CD14-positive monocyte (primary cell): ENCODE data around the gene ESPN. TPM values are rescaled to one million over a fixed set of nuclear protein-coding genes. Genes with fewer than 3 reads are reported as not detected.
A peak's percentile ranks its signal among the peaks of the same experiment; 100 is the strongest.
"Not testable (repeated sequence)": the region's sequence is repeated elsewhere in the genome, so short reads cannot be mapped to it uniquely, and the experiment has no call there.

Experiments
- DNase-seq, 3 donors: peaks; one replicate each; pipeline ENCODE4 v3.0.0-alpha.2; 2011 to 2022
- H2AFZ ChIP-seq: 2 replicates; pipeline ENCODE4 v1.6.0; 2012; ENCODE audit warnings: mild to moderate bottlenecking, low read depth, low read length, inconsistent platforms; ENCODE audit not compliant: insufficient read depth, poor library complexity, severe bottlenecking
- H3K27ac ChIP-seq, 2 donors: 1 replicate in 1 of 2; 2 replicates in 1 of 2; pipeline ENCODE4 v1.5.1; 2012 to 2013; ENCODE audit warnings: low read length in 2 of 2, control low read depth in 1 of 2, inconsistent platforms in 1 of 2, low read depth in 1 of 2, mild to moderate bottlenecking in 1 of 2
- H3K27me3 ChIP-seq, 2 donors: one replicate each; pipeline versions ENCODE4 v1.6.0 to v1.6.1; 2011 to 2013; ENCODE audit warnings: low read length in 2 of 2; ENCODE audit not compliant: control insufficient read depth in 2 of 2, insufficient read depth in 2 of 2
- H3K36me3 ChIP-seq, 2 donors: replicated peaks in 1 of 2; 1 replicate in 1 of 2; 2 replicates in 1 of 2; pipeline versions ENCODE4 v1.5.1 to v1.6.1; 2012 to 2013; ENCODE audit warnings: low read length in 2 of 2, control low read depth in 1 of 2, inconsistent platforms in 1 of 2, mild to moderate bottlenecking in 1 of 2; ENCODE audit not compliant: insufficient read depth in 2 of 2, control insufficient read depth in 1 of 2
- H3K4me1 ChIP-seq, 2 donors: 1 replicate in 1 of 2; 2 replicates in 1 of 2; pipeline versions ENCODE4 v1.5.1 to v1.6.1; 2012 to 2013; ENCODE audit warnings: low read length in 2 of 2, control low read depth in 1 of 2, inconsistent platforms in 1 of 2, mild to moderate bottlenecking in 1 of 2, moderate library complexity in 1 of 2; ENCODE audit not compliant: insufficient read depth in 2 of 2, control insufficient read depth in 1 of 2
- H3K4me2 ChIP-seq: replicated peaks from 2 replicates; pipeline ENCODE3; 2012; ENCODE audit warnings: low read length, moderate library complexity, mild to moderate bottlenecking; ENCODE audit not compliant: poor library complexity, severe bottlenecking; ENCODE audit errors: extremely low read depth
- H3K4me3 ChIP-seq, 3 experiments: fragments of 200-600 bp in 1 of 3; sonication (generic) in 1 of 3; replicated peaks in 1 of 3; 1 replicate in 2 of 3; 2 replicates in 1 of 3; pipeline ENCODE4 v1.5.1; 2011 to 2013; ENCODE audit warnings: low read length in 3 of 3, mild to moderate bottlenecking in 3 of 3, control low read depth in 2 of 3, low read depth in 2 of 3, inconsistent platforms in 1 of 3, moderate library complexity in 1 of 3
- H3K79me2 ChIP-seq: 2 replicates; pipeline ENCODE4 v1.6.0; 2012; ENCODE audit warnings: mild to moderate bottlenecking, control low read depth, inconsistent platforms, low read length, moderate library complexity; ENCODE audit not compliant: insufficient read depth
- H3K9ac ChIP-seq: 2 replicates; pipeline ENCODE4 v1.6.0; 2017; ENCODE audit warnings: low read length, mild to moderate bottlenecking; ENCODE audit not compliant: insufficient read depth, poor library complexity, severe bottlenecking
- H3K9me3 ChIP-seq, 2 donors: replicated peaks in 1 of 2; 1 replicate in 1 of 2; 2 replicates in 1 of 2; pipeline versions ENCODE4 v1.5.1 to v1.6.1; 2012 to 2013; ENCODE audit warnings: low read length in 2 of 2, control low read depth in 1 of 2; ENCODE audit not compliant: control insufficient read depth in 1 of 2, insufficient read depth in 1 of 2
- H4K20me1 ChIP-seq: 2 replicates; pipeline ENCODE4 v1.6.0; 2012; ENCODE audit warnings: mild to moderate bottlenecking, low read length, control low read depth, moderate library complexity; ENCODE audit not compliant: insufficient read depth
- H3K27ac Mint-ChIP-seq, 7 donors: one replicate each; pipeline ENCODE4 v1.8.0; 2020; ENCODE audit warnings: mild to moderate bottlenecking in 7 of 7, mixed read lengths in 7 of 7, moderate library complexity in 6 of 7, inconsistent platforms in 2 of 7
- H3K27me3 Mint-ChIP-seq, 3 donors: one replicate each; pipeline ENCODE4 v1.8.0; 2021 to 2022; ENCODE audit warnings: low read depth in 3 of 3, mild to moderate bottlenecking in 3 of 3, mixed read lengths in 3 of 3, moderate library complexity in 3 of 3, inconsistent platforms in 1 of 3
- H3K36me3 Mint-ChIP-seq, 2 donors: one replicate each; pipeline ENCODE4 v1.8.0; 2020; ENCODE audit warnings: mixed read lengths in 2 of 2, inconsistent platforms in 1 of 2, mild to moderate bottlenecking in 1 of 2
- H3K4me1 Mint-ChIP-seq: one replicate; pipeline ENCODE4 v1.8.0; 2020; ENCODE audit warnings: mild to moderate bottlenecking, mixed read lengths
- H3K4me3 Mint-ChIP-seq, 2 donors: one replicate each; pipeline ENCODE4 v1.8.0; 2020; ENCODE audit warnings: mild to moderate bottlenecking in 2 of 2, mixed read lengths in 2 of 2, moderate library complexity in 1 of 2
- H3K9me3 Mint-ChIP-seq, 7 donors: one replicate each; pipeline ENCODE4 v1.8.0; 2020 to 2022; ENCODE audit warnings: mixed read lengths in 7 of 7, mild to moderate bottlenecking in 6 of 7, moderate library complexity in 6 of 7, inconsistent platforms in 2 of 7
- WGBS: methylation state at CpG from one replicate; pipeline ENCODE4 v1.1.5; 2013; ENCODE audit warnings: missing lambda C conversion rate; ENCODE audit not compliant: insufficient coverage; 5-methylcytosine and 5-hydroxymethylcytosine counted together
- intact Hi-C, 2 donors: fragments of 100-400 bp; cut with micrococcal nuclease; formaldehyde crosslinking; loops; one replicate each; pipeline versions ENCODE4 v1.15.0 to v1.15.1; 2023
- polyA plus RNA-seq, 3 donors: library from polyadenylated mRNA; depleted of rRNA in 1 of 3; unstranded in 2 of 3; stranded (reverse) in 1 of 3; fragments of 300-500 nt in 2 of 3; fragments of >200 nt in 1 of 3; fragmentation: Illumina TruSeq in 2 of 3; gene quantifications; 1 replicate in 2 of 3; 2 replicates in 1 of 3; pipeline ENCODE4 v1.2.3, GENCODE V29; 2012 to 2021
- TF ChIP-seq, protein P1 (sequence below): fragments of 200-600 bp; IDR thresholded peaks from one replicate; pipeline ENCODE4 v1.8.0; 2022; ENCODE audit warnings: antibody characterized with exemption, mild to moderate bottlenecking

The ESPN gene
- polyA plus RNA-seq, 3 donors = not detected

GRCh38 chr1:6393400-6394187 lies 31.0 kb upstream of the ESPN start, which contains the start of gene ACOT7:
ACOT7 (minus strand) TSS chr1:6393767; CDS start chr1:6393399, 368 bp downstream.
- WGBS = under 1% methylated on average over 62 of the region's 87 CpGs
- H3K27ac Mint-ChIP-seq = peak within 1 kb of the TSS; percentile 92 to 95 (median 94)
- Histone ChIP-seq H3K27ac (peak within 1 kb of the TSS; percentile 84 to 90), H3K4me2 (peak within 1 kb of the TSS; percentile 82), H3K9me3 (no peaks in the 10 kb centered on the region), H3K9ac (peak within 1 kb of the TSS; percentile 76), H4K20me1 (peaks cover 3% of the 10 kb centered on the region), H3K4me1 (peaks cover 18 to 24% of the 10 kb centered on the region in 2 donors), H3K79me2 (no peaks in the 10 kb centered on the region), H3K4me3 (peak within 1 kb of the TSS; percentile 44 to 77 (median 50)), H3K36me3 (no peaks in the 10 kb centered on the region), H2AFZ (peak within 1 kb of the TSS; percentile 81), H3K27me3 (peaks cover 0 to 9% of the 10 kb centered on the region in 2 donors)
- peak within 1 kb of the TSS; percentile 81 to 90 for H3K4me3 Mint-ChIP-seq
- TF ChIP-seq, protein P1, sequence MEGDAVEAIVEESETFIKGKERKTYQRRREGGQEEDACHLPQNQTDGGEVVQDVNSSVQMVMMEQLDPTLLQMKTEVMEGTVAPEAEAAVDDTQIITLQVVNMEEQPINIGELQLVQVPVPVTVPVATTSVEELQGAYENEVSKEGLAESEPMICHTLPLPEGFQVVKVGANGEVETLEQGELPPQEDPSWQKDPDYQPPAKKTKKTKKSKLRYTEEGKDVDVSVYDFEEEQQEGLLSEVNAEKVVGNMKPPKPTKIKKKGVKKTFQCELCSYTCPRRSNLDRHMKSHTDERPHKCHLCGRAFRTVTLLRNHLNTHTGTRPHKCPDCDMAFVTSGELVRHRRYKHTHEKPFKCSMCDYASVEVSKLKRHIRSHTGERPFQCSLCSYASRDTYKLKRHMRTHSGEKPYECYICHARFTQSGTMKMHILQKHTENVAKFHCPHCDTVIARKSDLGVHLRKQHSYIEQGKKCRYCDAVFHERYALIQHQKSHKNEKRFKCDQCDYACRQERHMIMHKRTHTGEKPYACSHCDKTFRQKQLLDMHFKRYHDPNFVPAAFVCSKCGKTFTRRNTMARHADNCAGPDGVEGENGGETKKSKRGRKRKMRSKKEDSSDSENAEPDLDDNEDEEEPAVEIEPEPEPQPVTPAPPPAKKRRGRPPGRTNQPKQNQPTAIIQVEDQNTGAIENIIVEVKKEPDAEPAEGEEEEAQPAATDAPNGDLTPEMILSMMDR = no peak
- peak; percentile 73 to 76 (median 75) for DNase-seq
- peaks cover 10 to 20% (median 17%) of the 10 kb centered on the region in 3 donors for H3K27me3 Mint-ChIP-seq
- H3K4me1 Mint-ChIP-seq = peaks cover 25% of the 10 kb centered on the region
- H3K36me3 Mint-ChIP-seq = no peaks in the 10 kb centered on the region
- intact Hi-C loops = loop anchor here in 1 of 2 donors (1.0 to 10.0 kb wide), 4 partner anchors 9 to 399 kb away; partner anchors contain the start of genes HES3, NOL9, NPHP4 and TAS1R1
- peaks cover 0 to 3% (median 0%) of the 10 kb centered on the region in 7 donors for H3K9me3 Mint-ChIP-seq

- H3K4me1 ChIP-seq = peaks cover 18 to 24% of the 10 kb centered on the region in 2 donors
- 48% methylated on average over 4 of the region's 8 CpGs for WGBS
- not testable (repeated sequence) for H3K79me2 ChIP-seq, H3K36me3 ChIP-seq, H3K36me3 Mint-ChIP-seq, H3K9ac ChIP-seq, H2AFZ ChIP-seq, H3K27me3 ChIP-seq, H3K9me3 Mint-ChIP-seq, H3K9me3 ChIP-seq, H4K20me1 ChIP-seq, H3K4me3 ChIP-seq, H3K4me3 Mint-ChIP-seq, H3K4me2 ChIP-seq, DNase-seq, H3K27ac ChIP-seq
- H3K4me1 Mint-ChIP-seq = peaks cover 25% of the 10 kb centered on the region
- intact Hi-C loops = loop anchor here in 1 of 2 donors (10.0 kb wide), 2 partner anchors 160 to 400 kb away; partner anchors contain the start of genes NOL9, NPHP4 and TAS1R1
- peaks cover 12 to 22% (median 17%) of the 10 kb centered on the region in 3 donors for H3K27me3 Mint-ChIP-seq
- peak overlapping the region in 2 of 7 donors; percentile 50 to 58 for H3K27ac Mint-ChIP-seq
These were observed 29.4 kb upstream of the ESPN start for GRCh38 chr1:6395130-6395529.

DNA sequence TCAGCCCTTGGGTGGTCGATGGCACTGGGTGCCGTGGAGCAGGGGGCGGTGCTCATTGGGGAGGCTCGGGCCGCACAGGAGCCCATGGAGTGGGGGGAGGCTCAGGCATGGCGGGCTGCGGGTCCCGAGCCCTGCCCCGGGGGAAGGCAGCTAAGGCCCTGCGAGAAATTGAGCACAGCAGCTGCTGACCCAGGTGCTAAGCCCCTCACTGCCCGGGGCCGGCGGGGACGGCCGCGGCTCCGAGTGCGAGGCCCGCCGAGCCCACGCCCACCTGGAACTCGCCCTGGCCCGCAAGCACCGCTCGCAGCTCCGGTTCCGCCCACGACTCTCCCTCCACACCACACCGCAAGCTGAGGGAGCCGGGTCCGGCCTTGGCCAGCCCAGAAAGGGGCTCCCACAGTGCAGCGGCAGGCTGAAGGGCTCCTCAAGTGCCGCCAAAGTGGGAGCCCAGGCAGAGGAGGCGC lies 28.8 kb upstream of the ESPN start:
- intact Hi-C loops = loop anchor here in 1 of 2 donors (10.0 kb wide), 2 partner anchors 159 to 401 kb away; partner anchors contain the start of genes NOL9, NPHP4 and TAS1R1
- DNase-seq, H3K27ac ChIP-seq, H3K36me3 Mint-ChIP-seq, H3K9ac ChIP-seq, H3K36me3 ChIP-seq, H4K20me1 ChIP-seq, H2AFZ ChIP-seq, H3K4me3 Mint-ChIP-seq, H3K79me2 ChIP-seq, H3K9me3 ChIP-seq, H3K4me3 ChIP-seq, H3K9me3 Mint-ChIP-seq, H3K27me3 ChIP-seq, H3K27ac Mint-ChIP-seq, H3K4me2 ChIP-seq: not testable (repeated sequence)
- Mint-ChIP-seq H3K27me3 (peaks cover 12 to 22% (median 21%) of the 10 kb centered on the region in 3 donors), H3K4me1 (peaks cover 25% of the 10 kb centered on the region)
- 97% methylated on average over 16 of the region's 34 CpGs for WGBS
- peaks cover 18 to 24% of the 10 kb centered on the region in 2 donors for H3K4me1 ChIP-seq
